ENCODE data around the gene PIGP. TPM values are rescaled to one million over a fixed set of nuclear protein-coding genes. Genes with fewer than 3 reads are reported as not detected.

Gene PIGP
- total and polyA plus RNA-seq, 2 of the 13 experiments (the other 11 are each of a cell fraction or from before 2014, with no cell fraction given) = 14.8 to 33.4 TPM

DNA sequence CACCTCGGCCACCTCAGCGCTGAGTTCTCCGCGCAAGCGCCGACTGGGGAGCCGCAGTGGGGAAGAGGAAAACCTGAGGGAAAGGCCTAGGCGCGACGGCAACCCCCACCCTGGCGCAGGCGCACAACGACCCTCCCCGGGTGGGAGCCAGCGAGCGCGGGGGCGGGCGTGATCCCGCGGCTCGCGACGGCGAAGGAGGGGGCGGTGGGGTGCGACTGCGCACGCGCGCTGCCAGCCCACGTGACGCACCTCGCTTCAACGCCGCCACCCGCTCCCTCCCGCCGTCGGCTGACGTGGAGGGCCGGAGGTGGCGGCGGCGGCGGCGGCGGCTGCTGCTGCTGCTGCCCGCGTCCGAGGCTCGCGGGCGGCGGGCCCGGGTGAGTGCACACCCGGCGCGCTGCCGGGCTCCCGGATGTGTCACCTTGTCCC lies at the start of gene PIGP, which contains the start of gene TTC3 (continued):
- TF ChIP-seq, protein P1, sequence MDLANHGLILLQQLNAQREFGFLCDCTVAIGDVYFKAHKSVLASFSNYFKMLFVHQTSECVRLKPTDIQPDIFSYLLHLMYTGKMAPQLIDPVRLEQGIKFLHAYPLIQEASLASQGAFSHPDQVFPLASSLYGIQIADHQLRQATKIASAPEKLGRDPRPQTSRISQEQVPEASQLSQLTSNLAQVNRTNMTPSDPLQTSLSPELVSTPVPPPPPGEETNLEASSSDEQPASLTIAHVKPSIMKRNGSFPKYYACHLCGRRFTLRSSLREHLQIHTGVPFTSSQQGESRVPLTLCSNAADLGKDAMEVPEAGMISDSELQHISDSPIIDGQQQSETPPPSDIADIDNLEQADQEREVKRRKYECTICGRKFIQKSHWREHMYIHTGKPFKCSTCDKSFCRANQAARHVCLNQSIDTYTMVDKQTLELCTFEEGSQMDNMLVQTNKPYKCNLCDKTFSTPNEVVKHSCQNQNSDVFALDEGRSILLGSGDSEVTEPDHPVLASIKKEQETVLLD (CRISPR knock-in tag; IDR thresholded peaks at IDR 0.05; ENCODE audit: low read depth) = peak; percentile 39; the same call in 1 of the 2 replicates
- TF ChIP-seq, protein P2, sequence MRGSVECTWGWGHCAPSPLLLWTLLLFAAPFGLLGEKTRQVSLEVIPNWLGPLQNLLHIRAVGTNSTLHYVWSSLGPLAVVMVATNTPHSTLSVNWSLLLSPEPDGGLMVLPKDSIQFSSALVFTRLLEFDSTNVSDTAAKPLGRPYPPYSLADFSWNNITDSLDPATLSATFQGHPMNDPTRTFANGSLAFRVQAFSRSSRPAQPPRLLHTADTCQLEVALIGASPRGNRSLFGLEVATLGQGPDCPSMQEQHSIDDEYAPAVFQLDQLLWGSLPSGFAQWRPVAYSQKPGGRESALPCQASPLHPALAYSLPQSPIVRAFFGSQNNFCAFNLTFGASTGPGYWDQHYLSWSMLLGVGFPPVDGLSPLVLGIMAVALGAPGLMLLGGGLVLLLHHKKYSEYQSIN (CRISPR knock-in tag; IDR thresholded peaks at IDR 0.05; ENCODE audit: borderline replicate concordance) = no peak
- TF ChIP-seq ZFX (CRISPR knock-in tag; IDR thresholded peaks at IDR 0.05; ENCODE audit: low read depth) (peak; percentile 93), ZC3H13 (CRISPR knock-in tag; IDR thresholded peaks at IDR 0.05) (peak; percentile 0; the same call in 1 of the 2 replicates), FOXK1 (CRISPR knock-in tag; IDR thresholded peaks at IDR 0.05; ENCODE audit: borderline replicate concordance, low read depth) (peak; percentile 28; the same call in 1 of the 2 replicates), ZNF782 (CRISPR knock-in tag; IDR thresholded peaks at IDR 0.05; ENCODE audit: borderline replicate concordance) (no peak), SPEN (CRISPR knock-in tag; IDR thresholded peaks at IDR 0.05; ENCODE audit: low read depth) (peak; percentile 32; the same call in 1 of the 2 replicates), NFE2L1 (CRISPR knock-in tag; IDR thresholded peaks at IDR 0.05; ENCODE audit: borderline replicate concordance) (no peak), ZNF790 (CRISPR knock-in tag; IDR thresholded peaks at IDR 0.05; ENCODE audit: borderline replicate concordance) (peak; percentile 91; the same call in 1 of the 2 replicates)
- TF ChIP-seq, protein P3, sequence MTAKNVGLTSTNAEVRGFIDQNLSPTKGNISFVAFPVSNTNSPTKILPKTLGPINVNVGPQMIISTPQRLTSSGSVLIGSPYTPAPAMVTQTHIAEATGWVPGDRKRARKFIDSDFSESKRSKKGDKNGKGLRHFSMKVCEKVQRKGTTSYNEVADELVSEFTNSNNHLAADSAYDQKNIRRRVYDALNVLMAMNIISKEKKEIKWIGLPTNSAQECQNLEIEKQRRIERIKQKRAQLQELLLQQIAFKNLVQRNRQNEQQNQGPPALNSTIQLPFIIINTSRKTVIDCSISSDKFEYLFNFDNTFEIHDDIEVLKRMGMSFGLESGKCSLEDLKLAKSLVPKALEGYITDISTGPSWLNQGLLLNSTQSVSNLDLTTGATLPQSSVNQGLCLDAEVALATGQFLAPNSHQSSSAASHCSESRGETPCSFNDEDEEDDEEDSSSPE (CRISPR knock-in tag; IDR thresholded peaks at IDR 0.05) = peak; percentile 76; the same call in 1 of the 2 replicates
- TF ChIP-seq, protein P4, sequence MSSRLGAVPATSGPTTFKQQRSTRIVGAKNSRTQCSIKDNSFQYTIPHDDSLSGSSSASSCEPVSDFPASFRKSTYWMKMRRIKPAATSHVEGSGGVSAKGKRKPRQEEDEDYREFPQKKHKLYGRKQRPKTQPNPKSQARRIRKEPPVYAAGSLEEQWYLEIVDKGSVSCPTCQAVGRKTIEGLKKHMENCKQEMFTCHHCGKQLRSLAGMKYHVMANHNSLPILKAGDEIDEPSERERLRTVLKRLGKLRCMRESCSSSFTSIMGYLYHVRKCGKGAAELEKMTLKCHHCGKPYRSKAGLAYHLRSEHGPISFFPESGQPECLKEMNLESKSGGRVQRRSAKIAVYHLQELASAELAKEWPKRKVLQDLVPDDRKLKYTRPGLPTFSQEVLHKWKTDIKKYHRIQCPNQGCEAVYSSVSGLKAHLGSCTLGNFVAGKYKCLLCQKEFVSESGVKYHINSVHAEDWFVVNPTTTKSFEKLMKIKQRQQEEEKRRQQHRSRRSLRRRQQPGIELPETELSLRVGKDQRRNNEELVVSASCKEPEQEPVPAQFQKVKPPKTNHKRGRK (CRISPR knock-in tag; IDR thresholded peaks at IDR 0.05) = no peak
- TF ChIP-seq, protein P5, sequence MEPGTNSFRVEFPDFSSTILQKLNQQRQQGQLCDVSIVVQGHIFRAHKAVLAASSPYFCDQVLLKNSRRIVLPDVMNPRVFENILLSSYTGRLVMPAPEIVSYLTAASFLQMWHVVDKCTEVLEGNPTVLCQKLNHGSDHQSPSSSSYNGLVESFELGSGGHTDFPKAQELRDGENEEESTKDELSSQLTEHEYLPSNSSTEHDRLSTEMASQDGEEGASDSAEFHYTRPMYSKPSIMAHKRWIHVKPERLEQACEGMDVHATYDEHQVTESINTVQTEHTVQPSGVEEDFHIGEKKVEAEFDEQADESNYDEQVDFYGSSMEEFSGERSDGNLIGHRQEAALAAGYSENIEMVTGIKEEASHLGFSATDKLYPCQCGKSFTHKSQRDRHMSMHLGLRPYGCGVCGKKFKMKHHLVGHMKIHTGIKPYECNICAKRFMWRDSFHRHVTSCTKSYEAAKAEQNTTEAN (CRISPR knock-in tag; conservative IDR thresholded peaks at IDR 0.05) = peak; percentile 15; the same call in 1 of the 2 replicates
- TF ChIP-seq, protein P6, sequence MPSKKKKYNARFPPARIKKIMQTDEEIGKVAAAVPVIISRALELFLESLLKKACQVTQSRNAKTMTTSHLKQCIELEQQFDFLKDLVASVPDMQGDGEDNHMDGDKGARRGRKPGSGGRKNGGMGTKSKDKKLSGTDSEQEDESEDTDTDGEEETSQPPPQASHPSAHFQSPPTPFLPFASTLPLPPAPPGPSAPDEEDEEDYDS (CRISPR knock-in tag; IDR thresholded peaks at IDR 0.05) = peak; percentile 61; the same call in 1 of the 2 replicates
- TF ChIP-seq, protein P7, sequence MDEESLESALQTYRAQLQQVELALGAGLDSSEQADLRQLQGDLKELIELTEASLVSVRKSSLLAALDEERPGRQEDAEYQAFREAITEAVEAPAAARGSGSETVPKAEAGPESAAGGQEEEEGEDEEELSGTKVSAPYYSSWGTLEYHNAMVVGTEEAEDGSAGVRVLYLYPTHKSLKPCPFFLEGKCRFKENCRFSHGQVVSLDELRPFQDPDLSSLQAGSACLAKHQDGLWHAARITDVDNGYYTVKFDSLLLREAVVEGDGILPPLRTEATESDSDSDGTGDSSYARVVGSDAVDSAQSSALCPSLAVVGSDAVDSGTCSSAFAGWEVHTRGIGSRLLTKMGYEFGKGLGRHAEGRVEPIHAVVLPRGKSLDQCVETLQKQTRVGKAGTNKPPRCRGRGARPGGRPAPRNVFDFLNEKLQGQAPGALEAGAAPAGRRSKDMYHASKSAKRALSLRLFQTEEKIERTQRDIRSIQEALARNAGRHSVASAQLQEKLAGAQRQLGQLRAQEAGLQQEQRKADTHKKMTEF (CRISPR knock-in tag; IDR thresholded peaks at IDR 0.05) = peak; percentile 79
